CD14-positive monocyte (primary cell): Measurements from ENCODE around the gene CCDC170. TPM values are rescaled to one million over a fixed set of nuclear protein-coding genes. Genes with fewer than 3 reads are reported as not detected.

Source experiments
- DNase-seq, 3 donors: peaks; one replicate each; pipeline ENCODE4 v3.0.0-alpha.2; 2011 to 2022
- H2AFZ ChIP-seq: 2 replicates; pipeline ENCODE4 v1.6.0; 2012; ENCODE audit warnings: mild to moderate bottlenecking, low read depth, low read length, inconsistent platforms; ENCODE audit not compliant: insufficient read depth, poor library complexity, severe bottlenecking
- H3K27ac ChIP-seq, 2 donors: 1 replicate in 1 of 2; 2 replicates in 1 of 2; pipeline ENCODE4 v1.5.1; 2012 to 2013; ENCODE audit warnings: low read length in 2 of 2, control low read depth in 1 of 2, inconsistent platforms in 1 of 2, low read depth in 1 of 2, mild to moderate bottlenecking in 1 of 2
- H3K27me3 ChIP-seq, 2 donors: one replicate each; pipeline versions ENCODE4 v1.6.0 to v1.6.1; 2011 to 2013; ENCODE audit warnings: low read length in 2 of 2; ENCODE audit not compliant: control insufficient read depth in 2 of 2, insufficient read depth in 2 of 2
- H3K36me3 ChIP-seq, 2 donors: replicated peaks in 1 of 2; 1 replicate in 1 of 2; 2 replicates in 1 of 2; pipeline versions ENCODE4 v1.5.1 to v1.6.1; 2012 to 2013; ENCODE audit warnings: low read length in 2 of 2, control low read depth in 1 of 2, inconsistent platforms in 1 of 2, mild to moderate bottlenecking in 1 of 2; ENCODE audit not compliant: insufficient read depth in 2 of 2, control insufficient read depth in 1 of 2
- H3K4me1 ChIP-seq, 2 donors: 1 replicate in 1 of 2; 2 replicates in 1 of 2; pipeline versions ENCODE4 v1.5.1 to v1.6.1; 2012 to 2013; ENCODE audit warnings: low read length in 2 of 2, control low read depth in 1 of 2, inconsistent platforms in 1 of 2, mild to moderate bottlenecking in 1 of 2, moderate library complexity in 1 of 2; ENCODE audit not compliant: insufficient read depth in 2 of 2, control insufficient read depth in 1 of 2
- H3K4me2 ChIP-seq: replicated peaks from 2 replicates; pipeline ENCODE3; 2012; ENCODE audit warnings: low read length, moderate library complexity, mild to moderate bottlenecking; ENCODE audit not compliant: poor library complexity, severe bottlenecking; ENCODE audit errors: extremely low read depth
- H3K4me3 ChIP-seq, 3 experiments: fragments of 200-600 bp in 1 of 3; sonication (generic) in 1 of 3; replicated peaks in 1 of 3; 1 replicate in 2 of 3; 2 replicates in 1 of 3; pipeline ENCODE4 v1.5.1; 2011 to 2013; ENCODE audit warnings: low read length in 3 of 3, mild to moderate bottlenecking in 3 of 3, control low read depth in 2 of 3, low read depth in 2 of 3, inconsistent platforms in 1 of 3, moderate library complexity in 1 of 3
- H3K79me2 ChIP-seq: 2 replicates; pipeline ENCODE4 v1.6.0; 2012; ENCODE audit warnings: mild to moderate bottlenecking, control low read depth, inconsistent platforms, low read length, moderate library complexity; ENCODE audit not compliant: insufficient read depth
- H3K9ac ChIP-seq: 2 replicates; pipeline ENCODE4 v1.6.0; 2017; ENCODE audit warnings: low read length, mild to moderate bottlenecking; ENCODE audit not compliant: insufficient read depth, poor library complexity, severe bottlenecking
- H3K9me3 ChIP-seq, 2 donors: replicated peaks in 1 of 2; 1 replicate in 1 of 2; 2 replicates in 1 of 2; pipeline versions ENCODE4 v1.5.1 to v1.6.1; 2012 to 2013; ENCODE audit warnings: low read length in 2 of 2, control low read depth in 1 of 2; ENCODE audit not compliant: control insufficient read depth in 1 of 2, insufficient read depth in 1 of 2
- H4K20me1 ChIP-seq: 2 replicates; pipeline ENCODE4 v1.6.0; 2012; ENCODE audit warnings: mild to moderate bottlenecking, low read length, control low read depth, moderate library complexity; ENCODE audit not compliant: insufficient read depth
- H3K27ac Mint-ChIP-seq, 7 donors: one replicate each; pipeline ENCODE4 v1.8.0; 2020; ENCODE audit warnings: mild to moderate bottlenecking in 7 of 7, mixed read lengths in 7 of 7, moderate library complexity in 6 of 7, inconsistent platforms in 2 of 7
- H3K27me3 Mint-ChIP-seq, 3 donors: one replicate each; pipeline ENCODE4 v1.8.0; 2021 to 2022; ENCODE audit warnings: low read depth in 3 of 3, mild to moderate bottlenecking in 3 of 3, mixed read lengths in 3 of 3, moderate library complexity in 3 of 3, inconsistent platforms in 1 of 3
- H3K36me3 Mint-ChIP-seq, 2 donors: one replicate each; pipeline ENCODE4 v1.8.0; 2020; ENCODE audit warnings: mixed read lengths in 2 of 2, inconsistent platforms in 1 of 2, mild to moderate bottlenecking in 1 of 2
- H3K4me1 Mint-ChIP-seq: one replicate; pipeline ENCODE4 v1.8.0; 2020; ENCODE audit warnings: mild to moderate bottlenecking, mixed read lengths
- H3K4me3 Mint-ChIP-seq, 2 donors: one replicate each; pipeline ENCODE4 v1.8.0; 2020; ENCODE audit warnings: mild to moderate bottlenecking in 2 of 2, mixed read lengths in 2 of 2, moderate library complexity in 1 of 2
- H3K9me3 Mint-ChIP-seq, 7 donors: one replicate each; pipeline ENCODE4 v1.8.0; 2020 to 2022; ENCODE audit warnings: mixed read lengths in 7 of 7, mild to moderate bottlenecking in 6 of 7, moderate library complexity in 6 of 7, inconsistent platforms in 2 of 7
- WGBS: methylation state at CpG from one replicate; pipeline ENCODE4 v1.1.5; 2013; ENCODE audit warnings: missing lambda C conversion rate; ENCODE audit not compliant: insufficient coverage; 5-methylcytosine and 5-hydroxymethylcytosine counted together
- intact Hi-C, 2 donors: fragments of 100-400 bp; cut with micrococcal nuclease; formaldehyde crosslinking; loops; one replicate each; pipeline versions ENCODE4 v1.15.0 to v1.15.1; 2023
- polyA plus RNA-seq, 3 donors: library from polyadenylated mRNA; depleted of rRNA in 1 of 3; unstranded in 2 of 3; stranded (reverse) in 1 of 3; fragments of 300-500 nt in 2 of 3; fragments of >200 nt in 1 of 3; fragmentation: Illumina TruSeq in 2 of 3; gene quantifications; 1 replicate in 2 of 3; 2 replicates in 1 of 3; pipeline ENCODE4 v1.2.3, GENCODE V29; 2012 to 2021
- TF ChIP-seq, protein P1 (sequence below): fragments of 200-600 bp; IDR thresholded peaks from one replicate; pipeline ENCODE4 v1.8.0; 2022; ENCODE audit warnings: antibody characterized with exemption, mild to moderate bottlenecking

The CCDC170 gene
- polyA plus RNA-seq, 3 donors = 4.2 to 7.0 (median 6.3) TPM

DNA sequence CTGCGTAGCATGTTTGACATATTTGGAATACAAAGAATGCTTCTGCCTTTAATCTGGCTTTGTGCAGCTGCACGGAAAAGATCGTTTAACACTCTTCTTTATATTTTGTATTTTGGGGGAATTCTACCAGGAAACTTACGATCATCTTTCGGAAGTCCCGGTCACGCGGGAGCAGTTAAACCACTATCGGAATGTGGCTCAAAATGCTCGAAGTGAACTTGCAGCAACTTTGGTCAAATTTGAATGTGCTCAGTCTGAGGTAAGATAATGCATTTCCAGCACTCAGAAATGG is 42.3 kb downstream of the CCDC170 start:
- H3K4me1 Mint-ChIP-seq = peaks cover 10% of the 10 kb centered on the region
- no peak overlapping the region for H3K4me3 Mint-ChIP-seq
- H3K27me3 Mint-ChIP-seq = peaks cover 0 to 2% (median 2%) of the 10 kb centered on the region in 3 donors
- H3K36me3 Mint-ChIP-seq = peaks cover 10 to 19% of the 10 kb centered on the region in 2 donors
- no peak overlapping the region for H3K27ac Mint-ChIP-seq
- TF ChIP-seq, protein P1, sequence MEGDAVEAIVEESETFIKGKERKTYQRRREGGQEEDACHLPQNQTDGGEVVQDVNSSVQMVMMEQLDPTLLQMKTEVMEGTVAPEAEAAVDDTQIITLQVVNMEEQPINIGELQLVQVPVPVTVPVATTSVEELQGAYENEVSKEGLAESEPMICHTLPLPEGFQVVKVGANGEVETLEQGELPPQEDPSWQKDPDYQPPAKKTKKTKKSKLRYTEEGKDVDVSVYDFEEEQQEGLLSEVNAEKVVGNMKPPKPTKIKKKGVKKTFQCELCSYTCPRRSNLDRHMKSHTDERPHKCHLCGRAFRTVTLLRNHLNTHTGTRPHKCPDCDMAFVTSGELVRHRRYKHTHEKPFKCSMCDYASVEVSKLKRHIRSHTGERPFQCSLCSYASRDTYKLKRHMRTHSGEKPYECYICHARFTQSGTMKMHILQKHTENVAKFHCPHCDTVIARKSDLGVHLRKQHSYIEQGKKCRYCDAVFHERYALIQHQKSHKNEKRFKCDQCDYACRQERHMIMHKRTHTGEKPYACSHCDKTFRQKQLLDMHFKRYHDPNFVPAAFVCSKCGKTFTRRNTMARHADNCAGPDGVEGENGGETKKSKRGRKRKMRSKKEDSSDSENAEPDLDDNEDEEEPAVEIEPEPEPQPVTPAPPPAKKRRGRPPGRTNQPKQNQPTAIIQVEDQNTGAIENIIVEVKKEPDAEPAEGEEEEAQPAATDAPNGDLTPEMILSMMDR = no peak
- Histone ChIP-seq H3K4me1 (peaks cover 0 to 6% of the 10 kb centered on the region in 2 donors), H4K20me1 (no peaks in the 10 kb centered on the region), H2AFZ (no peak overlapping the region), H3K79me2 (no peaks in the 10 kb centered on the region), H3K27ac (no peak overlapping the region), H3K9me3 (peaks cover 14 to 18% of the 10 kb centered on the region in 2 donors), H3K27me3 (no peaks in the 10 kb centered on the region), H3K9ac (no peak overlapping the region), H3K4me2 (no peak overlapping the region), H3K36me3 (peaks cover 0 to 10% of the 10 kb centered on the region in 2 donors), H3K4me3 (no peak overlapping the region)
- intact Hi-C loops = no loop called here
- WGBS = 100% methylated on average over 9 of the region's 10 CpGs
- DNase-seq = no peak
- peaks cover 15 to 30% (median 24%) of the 10 kb centered on the region in 7 donors for H3K9me3 Mint-ChIP-seq

DNA sequence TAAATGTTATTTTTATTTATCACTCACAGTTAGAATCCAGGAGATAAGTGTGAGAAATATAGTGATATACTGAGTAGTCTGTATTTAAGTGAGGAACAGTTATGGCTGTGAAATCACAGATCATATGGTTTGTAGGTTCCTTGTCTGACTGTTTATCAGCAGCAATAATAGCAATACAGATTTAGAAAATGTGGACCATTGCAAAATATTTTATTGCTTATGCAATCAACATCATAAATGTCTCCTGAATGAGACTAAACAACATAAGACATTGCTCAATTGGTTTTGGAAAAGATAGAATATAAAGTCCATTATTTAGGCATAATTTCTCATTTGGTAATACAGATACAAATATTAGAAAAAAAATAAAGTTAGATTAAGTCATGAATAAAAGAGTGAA is 43.7 kb downstream of the CCDC170 start:
- no peak overlapping the region for H2AFZ ChIP-seq
- TF ChIP-seq, protein P1 = no peak
- intact Hi-C loops = no loop called here
- Mint-ChIP-seq H3K4me1 (peaks cover 10% of the 10 kb centered on the region), H3K4me3 (no peak overlapping the region), H3K27ac (no peak overlapping the region), H3K9me3 (peaks cover 8 to 30% (median 18%) of the 10 kb centered on the region in 7 donors), H3K27me3 (peaks cover 0 to 2% (median 2%) of the 10 kb centered on the region in 3 donors), H3K36me3 (peaks cover 11 to 20% of the 10 kb centered on the region in 2 donors)
- no peak overlapping the region for H3K4me2 ChIP-seq
- no peak overlapping the region for H3K27ac ChIP-seq
- no peaks in the 10 kb centered on the region for H3K27me3 ChIP-seq
- H3K4me1 ChIP-seq = peaks cover 0 to 6% of the 10 kb centered on the region in 2 donors
- DNase-seq = no peak
- H3K4me3 ChIP-seq = no peak overlapping the region
- H4K20me1 ChIP-seq = no peaks in the 10 kb centered on the region
- peaks cover 9 to 11% of the 10 kb centered on the region in 2 donors for H3K9me3 ChIP-seq
- no peaks in the 10 kb centered on the region for H3K79me2 ChIP-seq
- peaks cover 0 to 10% of the 10 kb centered on the region in 2 donors for H3K36me3 ChIP-seq
- no peak overlapping the region for H3K9ac ChIP-seq
